Keratinocyte (primary cell): ENCODE results near the gene CEACAM19. TPM values are rescaled to one million over a fixed set of nuclear protein-coding genes. Genes with fewer than 3 reads are reported as not detected.

Source experiments
- DNase-seq: peaks from one replicate; pipeline ENCODE4 v3.0.0-alpha.2; 2011; ENCODE audit warnings: low read depth, missing footprints, low spot score
- FAIRE-seq: peaks from 2 replicates; lab custom pipeline; 2011; peaks lifted over from hg19 to GRCh38; lab: Jason Lieb, UNC
- H2AFZ ChIP-seq: 2 replicates; pipeline ENCODE4 v1.6.0; 2012; ENCODE audit warnings: low read length, control low read depth, inconsistent platforms; ENCODE audit not compliant: control insufficient read depth
- H3K27ac ChIP-seq: 2 replicates; pipeline ENCODE4 v1.5.1; 2011; ENCODE audit warnings: low read length; ENCODE audit not compliant: control insufficient read depth, insufficient read depth
- H3K27me3 ChIP-seq: 3 replicates; pipeline ENCODE4 v1.6.0; 2011; ENCODE audit warnings: low read length; ENCODE audit not compliant: control insufficient read depth, insufficient read depth; ENCODE audit errors: extremely low read depth
- H3K36me3 ChIP-seq, 2 experiments: 2 replicates in 1 of 2; 3 replicates in 1 of 2; pipeline ENCODE4 v1.5.1; 2011; ENCODE audit warnings: low read length in 2 of 2, mild to moderate bottlenecking in 1 of 2; ENCODE audit not compliant: control insufficient read depth in 2 of 2, insufficient read depth in 2 of 2; ENCODE audit errors: extremely low read depth in 1 of 2
- H3K4me1 ChIP-seq: 3 replicates; pipeline ENCODE4 v1.5.1; 2011; ENCODE audit warnings: low read length; ENCODE audit not compliant: control insufficient read depth, insufficient read depth; ENCODE audit errors: extremely low read depth
- H3K4me2 ChIP-seq: 3 replicates; pipeline ENCODE4 v1.6.0; 2011; ENCODE audit warnings: low read depth, low read length; ENCODE audit not compliant: control insufficient read depth, insufficient read depth; ENCODE audit errors: extremely low read depth
- H3K4me3 ChIP-seq, 3 experiments: fragments of 200-600 bp in 1 of 3; sonication (generic) in 1 of 3; 2 replicates in 2 of 3; 3 replicates in 1 of 3; pipeline ENCODE4 v1.5.1; 2011 to 2016; ENCODE audit warnings: low read length in 3 of 3, mild to moderate bottlenecking in 3 of 3, control low read depth in 2 of 3, inconsistent platforms in 1 of 3, low read depth in 1 of 3, mixed read lengths in 1 of 3, mixed run types in 1 of 3, moderate library complexity in 1 of 3; ENCODE audit not compliant: control insufficient read depth in 2 of 3, insufficient read depth in 2 of 3; ENCODE audit errors: extremely low read depth in 1 of 3
- H3K79me2 ChIP-seq: 2 replicates; pipeline ENCODE4 v1.6.0; 2012; ENCODE audit warnings: low read length; ENCODE audit not compliant: control insufficient read depth, insufficient read depth
- H3K9ac ChIP-seq: 3 replicates; pipeline ENCODE4 v1.6.0; 2011; ENCODE audit warnings: low read length; ENCODE audit not compliant: control insufficient read depth, insufficient read depth; ENCODE audit errors: extremely low read depth
- H3K9me1 ChIP-seq: 3 replicates; pipeline ENCODE4 v1.6.0; 2011; ENCODE audit warnings: low read length; ENCODE audit not compliant: control insufficient read depth, insufficient read depth; ENCODE audit errors: extremely low read depth
- H3K9me3 ChIP-seq: 2 replicates; pipeline ENCODE4 v1.5.1; 2012; ENCODE audit warnings: low read depth, low read length; ENCODE audit not compliant: control insufficient read depth
- H4K20me1 ChIP-seq: 3 replicates; pipeline ENCODE4 v1.6.0; 2011; ENCODE audit warnings: low read length; ENCODE audit not compliant: control insufficient read depth, insufficient read depth; ENCODE audit errors: extremely low read depth
- CTCF ChIP-seq, 3 experiments: IDR thresholded peaks in 1 of 3; conservative IDR thresholded peaks in 1 of 3; optimal IDR thresholded peaks in 1 of 3; 2 replicates in 2 of 3; 3 replicates in 1 of 3; pipeline versions ENCODE3 to v1.5.1; 2011; ENCODE audit warnings: low read length in 3 of 3, mild to moderate bottlenecking in 3 of 3, moderate library complexity in 2 of 3, control low read depth in 1 of 3, inconsistent platforms in 1 of 3; ENCODE audit not compliant: insufficient read depth in 2 of 3; ENCODE audit errors: extremely low read depth in 1 of 3
- EZH2 ChIP-seq: IDR thresholded peaks from one replicate; pipeline ENCODE4 v1.6.1; 2012; ENCODE audit warnings: inconsistent platforms, mild to moderate bottlenecking, low read length, moderate library complexity
- dilution Hi-C: fragments of 300-500 bp; cut with MboI; formaldehyde crosslinking; loops from one replicate; pipeline ENCODE4 v1.7.0; 2020; ENCODE audit warnings: low sequenced_read_pairs; ENCODE audit not compliant: extremely low pct_ligation_motif_present
- polyA plus RNA-seq, 5 experiments: library from polyadenylated mRNA; depleted of rRNA in 3 of 5; stranded (reverse) in 3 of 5; stranded (forward) in 1 of 5; unstranded in 1 of 5; fragments of >200 nt; gene quantifications; 1 replicate in 1 of 5; 2 replicates in 3 of 5; 3 replicates in 1 of 5; pipeline versions ENCODE4 v1.2.1 to v1.2.3, GENCODE V29; 2011 to 2012; ENCODE audit warnings: missing spikeins in 2 of 5, low read depth in 1 of 5, low replicate concordance in 1 of 5

Gene CEACAM19
- polyA plus RNA-seq, 1 donor (not counting 4 experiments of a cell fraction or from before 2014, with no cell fraction given), result 3.7 TPM

DNA sequence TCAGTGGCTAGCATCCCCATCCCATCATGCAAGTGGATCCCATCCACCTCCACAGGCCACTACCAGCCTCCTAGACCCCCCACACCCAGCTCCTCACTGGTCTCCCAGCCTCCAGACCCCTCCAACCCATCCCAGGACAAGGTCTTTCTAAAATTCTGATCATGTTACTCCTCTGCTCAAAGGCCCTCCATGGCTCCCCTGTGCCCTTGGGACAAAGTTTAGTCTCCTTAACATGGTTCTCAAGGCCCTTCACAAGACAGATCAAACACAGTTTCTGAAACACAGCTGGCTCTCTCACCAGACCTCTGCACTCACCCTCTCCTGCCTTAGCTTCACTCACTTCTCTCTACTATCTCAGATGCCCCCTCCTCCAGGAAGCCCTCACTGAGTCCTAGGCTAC is 9.3 kb downstream of the CEACAM19 start:
- H3K9me3 ChIP-seq, result no peaks in the 10 kb centered on the region
- H4K20me1 ChIP-seq, result no peaks in the 10 kb centered on the region
- TF ChIP-seq CTCF (optimal IDR thresholded peaks at IDR 0.05 in 1 of 3, IDR thresholded peaks at IDR 0.05 in 1 of 3, conservative IDR thresholded peaks at IDR 0.05 in 1 of 3; ENCODE audit: extremely low read depth in 1 of 3, insufficient read depth in 2 of 3, low read length in 3 of 3) (no peak), EZH2 (no peak)
- H3K27ac ChIP-seq, result no peak overlapping the region
- H3K4me3 ChIP-seq, result no peak overlapping the region
- H3K9me1 ChIP-seq, result no peaks in the 10 kb centered on the region
- FAIRE-seq (no peak), DNase-seq (no peak)
- no peak overlapping the region for H3K4me2 ChIP-seq
- H3K36me3 ChIP-seq, result peaks cover 0 to 5% of the 10 kb centered on the region in 2 experiments
- peaks cover 21% of the 10 kb centered on the region for H3K4me1 ChIP-seq
- dilution Hi-C loops, result no loop called here
- H3K9ac ChIP-seq, result no peak overlapping the region
- H3K79me2 ChIP-seq, result no peaks in the 10 kb centered on the region
- no peak overlapping the region for H2AFZ ChIP-seq
- H3K27me3 ChIP-seq, result no peaks in the 10 kb centered on the region

GRCh38 chr19:44681992-44682790 is 10.9 kb downstream of the CEACAM19 start:
- no peak for DNase-seq
- dilution Hi-C loops, result no loop called here
- Histone ChIP-seq H3K36me3 (peaks cover 0 to 5% of the 10 kb centered on the region in 2 experiments), H3K4me3 (no peak overlapping the region), H3K4me2 (no peak overlapping the region), H4K20me1 (no peaks in the 10 kb centered on the region), H3K4me1 (peaks cover 16% of the 10 kb centered on the region), H3K9me3 (no peaks in the 10 kb centered on the region), H2AFZ (no peak overlapping the region), H3K9me1 (no peaks in the 10 kb centered on the region), H3K27ac (no peak overlapping the region), H3K79me2 (no peaks in the 10 kb centered on the region), H3K27me3 (no peaks in the 10 kb centered on the region), H3K9ac (no peak overlapping the region)
- FAIRE-seq, result no peak
- TF ChIP-seq CTCF (optimal IDR thresholded peaks at IDR 0.05 in 1 of 3, IDR thresholded peaks at IDR 0.05 in 1 of 3, conservative IDR thresholded peaks at IDR 0.05 in 1 of 3; ENCODE audit: extremely low read depth in 1 of 3, insufficient read depth in 2 of 3, low read length in 3 of 3) (no peak), EZH2 (no peak)
